H1 (cell line): Measurements from ENCODE around the gene DEFB129. TPM values are rescaled to one million over a fixed set of nuclear protein-coding genes. Genes with fewer than 3 reads are reported as not detected.
A peak's percentile ranks its signal among the peaks of the same experiment; 100 is the strongest.

Experiments used
- RAD21 ChIP-seq, 2 experiments: IDR thresholded peaks in 1 of 2; conservative IDR thresholded peaks in 1 of 2; 2 replicates each; pipeline ENCODE4 v1.6.1; 2011; ENCODE audit warnings: low read depth in 2 of 2, low read length in 2 of 2, improper control_type of control experiment in 1 of 2, inconsistent platforms in 1 of 2, mild to moderate bottlenecking in 1 of 2, moderate library complexity in 1 of 2
- SAP30 ChIP-seq: fragments of 300-600 bp; sonication (generic); IDR thresholded peaks from 2 replicates; pipeline ENCODE4 v1.7.1; 2012; ENCODE audit warnings: low read length, moderate library complexity, mild to moderate bottlenecking, inconsistent platforms; ENCODE audit not compliant: insufficient read depth, insufficient replicate concordance
- SUZ12 ChIP-seq: fragments of 200-600 bp; sonication (generic); IDR thresholded peaks from 2 replicates; pipeline ENCODE4 v1.6.1; 2012; ENCODE audit warnings: mild to moderate bottlenecking, inconsistent platforms, low read length, moderate library complexity, mixed read lengths
- polyA plus RNA-seq, 7 experiments: library from polyadenylated mRNA; depleted of rRNA in 3 of 7; stranded (reverse) in 5 of 7; unstranded in 2 of 7; fragments of >200 nt in 5 of 7; fragments of 200-250 nt in 2 of 7; gene quantifications; 1 replicate in 5 of 7; 2 replicates in 1 of 7; 4 replicates in 1 of 7; pipeline versions ENCODE4 v1.2.1 to v1.2.3, GENCODE V29; 2011 to 2013; ENCODE audit warnings: missing spikeins in 2 of 7, mixed read lengths in 2 of 7
- total RNA-seq: library from RNA; stranded (reverse); fragmentation: NEBNext Ultra II Directional; extraction: Animal tissue kit (Norgen Biotek cat#: 25700); gene quantifications from 2 replicates; pipeline ENCODE4 v1.2.1, GENCODE V29; 2021

DEFB129 gene
- total and polyA plus RNA-seq, 2 of the 8 experiments (the other 6 are each of a cell fraction or from before 2014, with no cell fraction given) = not detected

- TF ChIP-seq SAP30 (no peak), RAD21 (IDR thresholded peaks at IDR 0.05 in 1 of 2, conservative IDR thresholded peaks at IDR 0.05 in 1 of 2; ENCODE audit: low read depth in 2 of 2, low read length in 2 of 2) (peak; percentile 71 to 75), SUZ12 (no peak)
- TF ChIP-seq, all 59 proteins: peak for 2
Observed at GRCh38 chr20:208942-209566, 18.0 kb upstream of the DEFB129 start (continued).
